Aorta (tissue), 5 donors: ENCODE measurements around the gene AGBL1. TPM values are rescaled to one million over a fixed set of nuclear protein-coding genes. Genes with fewer than 3 reads are reported as not detected.

Experiments
- ATAC-seq: fragments of 200-7000 bp; cut with Tn5 transposase; one replicate; pipeline ENCODE4 v1.9.1; 2022; ENCODE audit warnings: moderate library complexity; ENCODE audit not compliant: low FRiP score
- DNase-seq, 2 donors: peaks; one replicate each; pipeline ENCODE4 v3.0.0-alpha.2; 2020
- H3K27ac ChIP-seq, 2 donors: one replicate each; pipeline ENCODE4 v1.5.1; 2013; ENCODE audit warnings: low read length in 2 of 2, mild to moderate bottlenecking in 2 of 2, moderate library complexity in 2 of 2, control low read depth in 1 of 2, inconsistent platforms in 1 of 2, low read depth in 1 of 2
- H3K27me3 ChIP-seq, 2 donors: one replicate each; pipeline ENCODE4 v1.6.1; 2013; ENCODE audit warnings: control low read depth in 1 of 2, low read length in 1 of 2, mild to moderate bottlenecking in 1 of 2, moderate library complexity in 1 of 2; ENCODE audit not compliant: insufficient read depth in 2 of 2, control insufficient read depth in 1 of 2
- H3K36me3 ChIP-seq, 2 donors: one replicate each; pipeline ENCODE4 v1.6.1; 2013; ENCODE audit warnings: control low read depth in 1 of 2, low read length in 1 of 2, mild to moderate bottlenecking in 1 of 2; ENCODE audit not compliant: insufficient read depth in 2 of 2, control insufficient read depth in 1 of 2
- H3K4me1 ChIP-seq, 2 donors: one replicate each; pipeline ENCODE4 v1.6.1; 2013; ENCODE audit warnings: low read length in 2 of 2, control low read depth in 1 of 2, mild to moderate bottlenecking in 1 of 2, moderate library complexity in 1 of 2; ENCODE audit not compliant: insufficient read depth in 2 of 2, control insufficient read depth in 1 of 2
- H3K4me3 ChIP-seq, 2 donors: one replicate each; pipeline ENCODE4 v1.5.1; 2013; ENCODE audit warnings: low read length in 2 of 2, control low read depth in 1 of 2, mild to moderate bottlenecking in 1 of 2
- H3K9me3 ChIP-seq: one replicate; pipeline ENCODE4 v1.6.1; 2013; ENCODE audit warnings: mild to moderate bottlenecking, low read length; ENCODE audit not compliant: control insufficient read depth
- WGBS, 2 donors: extraction: QIAGEN DNeasy Blood & Tissue Kit; methylation state at CpG; one replicate each; pipeline ENCODE4 v1.1.7; 2013; 5-methylcytosine and 5-hydroxymethylcytosine counted together
- intact Hi-C, 2 donors: fragments of 100-400 bp; cut with DNase I; formaldehyde crosslinking; loops; one replicate each; pipeline versions ENCODE4 v1.14.2 to v1.15.0; 2022
- polyA plus RNA-seq, 2 donors: library from polyadenylated mRNA; stranded (reverse); fragments of 200-250 nt; gene quantifications; one replicate each; pipeline ENCODE4 v1.2.3, GENCODE V29; 2013
- total RNA-seq, 2 donors: library from RNA; stranded (reverse); fragmentation: NEBNext Ultra II Directional; extraction: Animal tissue kit (Norgen Biotek cat#: 25700); gene quantifications; one replicate each; pipeline ENCODE4 v1.2.1, GENCODE V29; 2021
- donor health status: healthy with polysubstance abuse.
- donor health status: Bipolar disorder and iron deficiency.
- donor health status: DM: no; HTN: no; CAD: no.
- donor health status: DM: no; HTN: no; CAD: no.
- donor health status: DM: yes; HTN: yes; CAD: no.

AGBL1 gene
- total and polyA plus RNA-seq, 4 donors, result 0.21 TPM; not detected in 3

DNA sequence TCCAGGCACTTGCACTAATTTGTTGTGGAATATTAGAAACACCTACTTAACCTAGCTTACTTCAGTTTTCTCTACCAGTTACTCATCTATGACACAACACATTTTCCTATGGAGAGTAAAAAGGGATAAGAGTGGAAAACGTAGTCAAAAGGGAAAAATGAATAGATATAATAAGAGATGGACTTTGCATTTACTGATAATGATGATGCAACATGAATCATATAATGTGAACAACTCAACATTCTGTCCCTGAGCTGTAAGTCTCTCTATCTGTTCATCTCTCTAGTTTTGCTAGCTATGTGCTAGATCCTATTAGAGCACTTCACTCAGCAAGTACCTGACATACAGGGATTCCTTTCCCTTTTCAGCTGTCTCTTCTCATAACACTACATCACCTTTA, 627.1 kb downstream of the AGBL1 start:
- no peaks in the 10 kb centered on the region for H3K36me3 ChIP-seq
- DNase-seq, result no peak
- H3K27ac ChIP-seq, result no peak overlapping the region
- ATAC-seq, result no peak
- H3K4me3 ChIP-seq, result no peak overlapping the region
- intact Hi-C loops, result no loop called here
- peaks cover 0 to 1% of the 10 kb centered on the region in 2 donors for H3K27me3 ChIP-seq
- no peaks in the 10 kb centered on the region for H3K4me1 ChIP-seq
- no peaks in the 10 kb centered on the region for H3K9me3 ChIP-seq
- WGBS, 2 donors, result 57 to 78% methylated on average over 1 of the region's 1 CpG

DNA sequence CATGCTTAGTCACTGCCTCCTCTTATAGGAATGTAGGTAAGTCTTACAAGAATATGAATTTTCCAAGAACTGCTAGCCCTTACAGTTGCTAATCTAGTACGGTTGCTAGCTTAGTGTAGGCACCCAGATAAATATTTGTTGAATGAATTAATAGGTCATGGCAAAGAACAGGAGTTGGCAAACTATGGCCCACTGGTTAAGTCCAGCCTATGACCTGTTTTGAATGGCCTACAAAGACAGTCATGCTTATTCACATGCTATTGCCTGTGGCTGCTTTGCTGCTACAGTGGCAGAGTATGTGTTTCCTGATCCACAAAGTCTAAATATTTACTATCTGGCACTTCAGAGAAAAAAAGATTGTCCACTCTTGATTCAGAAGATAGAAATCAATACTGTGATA, 631.8 kb downstream of the AGBL1 start:
- H3K4me3 ChIP-seq, result no peak overlapping the region
- 59 to 78% methylated on average over 1 of the region's 1 CpG for WGBS, 2 donors
- ATAC-seq (no peak), DNase-seq (no peak)
- intact Hi-C loops, result no loop called here
- H3K27me3 ChIP-seq, result no peaks in the 10 kb centered on the region
- no peaks in the 10 kb centered on the region for H3K4me1 ChIP-seq
- no peak overlapping the region for H3K27ac ChIP-seq
- H3K36me3 ChIP-seq, result no peaks in the 10 kb centered on the region
- peaks cover 1% of the 10 kb centered on the region for H3K9me3 ChIP-seq

DNA sequence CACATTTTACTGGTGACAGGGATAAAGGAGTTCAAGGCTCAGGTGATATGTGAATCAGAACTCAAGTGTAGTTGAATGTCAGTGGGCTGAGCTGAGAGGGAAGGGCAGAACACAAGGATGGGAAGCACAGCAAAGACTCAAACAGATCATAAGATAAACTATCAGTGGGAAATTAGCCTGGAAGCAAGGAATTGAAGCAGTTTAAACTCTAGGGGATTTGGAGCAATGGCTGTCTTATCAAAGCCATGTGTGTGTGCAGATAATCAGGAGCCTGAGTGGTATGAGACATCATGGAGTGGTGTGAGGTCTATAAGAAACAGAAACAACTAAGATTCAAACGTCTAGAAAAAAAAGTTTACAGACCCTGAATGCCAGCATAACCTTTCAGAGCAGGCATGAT, 634.6 kb downstream of the AGBL1 start:
- DNase-seq, result no peak
- Histone ChIP-seq H3K27ac (no peak overlapping the region), H3K27me3 (no peaks in the 10 kb centered on the region), H3K36me3 (no peaks in the 10 kb centered on the region), H3K9me3 (peaks cover 1% of the 10 kb centered on the region), H3K4me3 (no peak overlapping the region), H3K4me1 (no peaks in the 10 kb centered on the region)
- 10 to 12% methylated on average over 1 of the region's 1 CpG for WGBS, 2 donors
- no peak for ATAC-seq
- intact Hi-C loops, result no loop called here

DNA sequence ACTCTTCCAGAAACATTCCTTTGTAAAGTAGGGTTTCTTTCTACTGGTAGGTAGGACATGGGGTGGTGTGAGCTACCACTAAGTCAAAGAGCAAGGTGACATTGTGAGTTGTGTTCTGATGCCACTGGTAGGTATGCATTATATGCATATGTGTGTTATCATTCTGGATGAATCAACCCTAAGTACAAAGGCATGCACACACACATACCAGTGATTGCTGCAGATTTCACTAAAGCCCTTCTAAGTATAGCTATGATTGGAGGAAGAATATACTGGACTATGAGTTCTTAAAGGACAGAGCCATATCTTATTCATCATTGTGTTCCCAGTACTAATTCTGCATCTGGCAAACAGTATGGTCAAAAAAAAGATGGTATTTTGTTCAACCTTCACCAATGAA, 646.0 kb downstream of the AGBL1 start:
- intact Hi-C loops, result no loop called here
- DNase-seq (no peak), ATAC-seq (no peak)
- H3K9me3 ChIP-seq, result no peaks in the 10 kb centered on the region
- H3K27ac ChIP-seq, result no peak overlapping the region
- no peaks in the 10 kb centered on the region for H3K36me3 ChIP-seq
- H3K4me3 ChIP-seq, result no peak overlapping the region
- no peaks in the 10 kb centered on the region for H3K4me1 ChIP-seq
- H3K27me3 ChIP-seq, result no peaks in the 10 kb centered on the region

DNA sequence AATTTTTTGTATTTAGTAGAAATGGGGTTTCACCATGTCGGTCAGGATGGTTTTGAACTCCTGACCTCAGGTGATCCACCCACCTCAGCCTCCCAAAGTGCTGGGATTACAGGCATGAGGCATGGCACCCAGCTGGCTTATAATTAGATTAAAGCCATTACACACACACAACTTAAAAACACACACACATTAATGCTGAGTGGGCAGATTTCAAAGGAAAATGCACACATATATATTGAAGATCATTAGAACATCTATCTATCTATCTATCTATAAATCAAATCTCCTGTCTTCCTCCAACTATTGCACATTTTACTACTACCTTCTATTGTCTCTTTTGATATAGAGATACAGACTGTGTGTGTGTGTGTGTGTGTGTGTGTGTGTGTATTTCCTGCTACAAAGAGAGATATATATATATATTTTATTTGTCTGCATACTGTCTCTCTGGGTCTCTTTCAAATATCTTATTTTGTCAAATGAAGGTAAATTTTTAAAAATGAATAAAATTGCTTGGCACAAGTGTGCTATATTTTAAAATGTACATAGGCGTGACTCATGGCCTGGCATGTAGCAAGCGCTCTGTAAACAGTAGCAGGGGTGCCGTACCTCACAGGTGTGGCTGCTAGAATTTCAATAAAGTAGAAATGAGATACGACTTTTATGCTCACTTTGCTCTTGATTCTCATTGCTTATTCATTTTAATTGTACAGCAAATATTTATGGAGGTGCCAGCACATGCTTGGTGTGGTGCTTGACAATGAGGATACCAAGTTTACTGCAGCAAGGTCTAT, 655.8 kb downstream of the AGBL1 start:
- Histone ChIP-seq H3K36me3 (no peaks in the 10 kb centered on the region), H3K4me1 (no peaks in the 10 kb centered on the region), H3K27ac (no peak overlapping the region), H3K4me3 (no peak overlapping the region), H3K9me3 (peaks cover 2% of the 10 kb centered on the region), H3K27me3 (no peaks in the 10 kb centered on the region)
- intact Hi-C loops, result no loop called here
- 76 to 80% methylated on average over 5 of the region's 5 CpGs for WGBS, 2 donors
- no peak for DNase-seq
- ATAC-seq, result no peak

DNA sequence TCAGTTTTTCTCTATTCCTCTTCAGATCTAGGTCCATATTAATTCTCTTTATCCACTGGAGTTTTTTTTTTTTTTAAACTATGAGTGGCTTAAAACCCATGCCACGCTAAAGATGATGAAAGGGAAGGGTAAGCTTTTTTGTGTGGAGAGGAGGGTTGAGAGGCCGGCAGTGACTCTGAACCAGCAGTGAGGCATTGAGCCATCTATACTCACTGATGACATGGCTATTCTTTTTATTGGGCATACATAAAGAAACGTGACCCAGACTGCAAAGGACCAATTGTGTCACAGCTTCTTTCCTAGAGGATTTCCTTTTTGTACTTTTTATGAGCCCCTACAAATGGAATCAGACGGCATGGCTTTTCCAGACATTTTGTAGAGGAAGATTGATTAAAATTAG, 662.2 kb downstream of the AGBL1 start:
- ATAC-seq (no peak), DNase-seq (no peak)
- 43 to 53% methylated on average over 4 of the region's 4 CpGs for WGBS, 2 donors
- Histone ChIP-seq H3K36me3 (no peaks in the 10 kb centered on the region), H3K27ac (no peak overlapping the region), H3K4me3 (no peak overlapping the region), H3K27me3 (no peaks in the 10 kb centered on the region), H3K4me1 (no peaks in the 10 kb centered on the region), H3K9me3 (peaks cover 2% of the 10 kb centered on the region)
- intact Hi-C loops, result no loop called here

DNA sequence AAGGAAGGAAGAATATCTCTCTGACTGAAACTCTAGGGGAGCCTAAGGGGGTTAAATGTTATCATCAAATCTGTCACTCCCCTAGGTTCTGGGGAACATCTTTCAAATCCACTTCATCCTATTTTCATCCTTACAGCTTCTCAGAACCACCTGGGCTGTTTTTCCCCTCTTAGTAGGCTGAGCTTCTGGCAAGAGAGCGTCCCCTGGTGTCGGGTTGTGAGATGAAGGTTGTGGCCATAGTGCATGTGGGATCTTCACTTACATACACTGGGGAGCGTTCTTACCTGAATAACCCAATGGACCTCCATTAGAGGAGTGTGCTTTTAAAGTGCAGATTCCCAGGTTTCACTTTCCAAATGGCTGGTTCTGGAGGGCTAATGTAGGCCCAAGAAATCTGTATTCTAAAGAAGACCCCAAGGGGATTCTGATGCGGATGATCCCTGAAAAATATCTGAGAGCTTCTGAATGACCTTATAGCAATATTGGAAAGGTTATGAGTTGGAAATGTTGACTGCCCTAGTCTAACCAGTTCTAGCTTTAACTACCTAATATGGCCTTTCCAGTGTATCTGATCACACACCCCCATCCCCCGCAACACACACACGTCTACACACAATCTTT, 663.7 kb downstream of the AGBL1 start:
- H3K4me3 ChIP-seq, result no peak overlapping the region
- H3K9me3 ChIP-seq, result peaks cover 2% of the 10 kb centered on the region
- H3K27me3 ChIP-seq, result no peaks in the 10 kb centered on the region
- 50 to 53% methylated on average over 6 of the region's 6 CpGs for WGBS, 2 donors
- H3K36me3 ChIP-seq, result no peaks in the 10 kb centered on the region
- ATAC-seq, result no peak
- intact Hi-C loops, result no loop called here
- DNase-seq, result no peak
- H3K4me1 ChIP-seq, result no peaks in the 10 kb centered on the region
- H3K27ac ChIP-seq, result no peak overlapping the region

DNA sequence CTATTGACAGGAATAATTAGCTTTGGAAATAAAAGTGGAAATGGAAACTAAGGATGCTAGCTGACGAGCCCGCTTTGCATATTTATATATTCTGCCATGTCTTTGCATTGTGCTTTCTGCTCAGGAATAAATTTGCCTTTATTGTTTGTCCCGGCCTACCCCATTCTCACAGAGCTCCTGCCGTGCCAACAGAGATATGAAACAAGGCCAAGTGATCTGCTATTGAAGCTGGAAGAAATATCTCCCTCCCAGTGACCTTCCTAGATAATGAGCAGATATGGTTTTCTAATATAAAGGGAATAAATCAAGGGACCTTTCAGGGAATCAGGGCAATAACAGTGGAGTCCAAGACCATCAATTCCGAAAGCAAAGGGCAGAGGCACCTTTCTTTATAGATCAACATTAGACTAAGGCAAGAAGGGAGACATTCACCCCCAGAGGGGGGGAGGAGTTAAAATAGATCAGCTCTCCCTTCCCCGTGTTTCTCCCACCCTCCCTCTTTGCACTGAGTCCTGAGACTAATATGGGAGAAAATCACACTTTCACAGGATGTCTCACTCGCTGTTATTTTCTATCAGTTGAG, 664.6 kb downstream of the AGBL1 start:
- WGBS, 2 donors, result 63 to 69% methylated on average over 7 of the region's 7 CpGs

DNA sequence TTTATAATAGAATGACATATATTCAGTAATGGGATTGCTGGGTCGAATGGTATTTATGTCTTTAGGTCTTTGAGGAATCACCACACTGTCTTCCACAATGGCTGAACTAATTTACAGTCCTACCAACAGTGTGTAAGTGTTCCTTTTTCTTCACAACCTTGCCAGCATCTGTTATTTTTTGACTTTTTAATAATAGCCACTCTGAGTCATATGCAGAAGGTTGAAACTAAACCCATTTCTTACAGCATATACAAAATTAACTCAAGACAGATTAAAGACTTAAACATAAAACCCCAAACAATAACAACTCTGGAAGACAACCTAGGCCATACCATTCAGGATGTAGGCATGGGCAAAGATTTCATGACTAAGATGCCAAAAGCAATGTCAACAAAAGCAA, 671.4 kb downstream of the AGBL1 start:
- Histone ChIP-seq H3K4me1 (no peaks in the 10 kb centered on the region), H3K4me3 (no peak overlapping the region), H3K27me3 (no peaks in the 10 kb centered on the region), H3K27ac (no peak overlapping the region), H3K9me3 (no peaks in the 10 kb centered on the region), H3K36me3 (no peaks in the 10 kb centered on the region)
- WGBS, 2 donors, result 76 to 78% methylated on average over 1 of the region's 1 CpG
- no peak for ATAC-seq
- no peak for DNase-seq
- intact Hi-C loops, result no loop called here

More for the DNA sequence above, 664.6 kb downstream of the AGBL1 start:
- no peaks in the 10 kb centered on the region for H3K9me3 ChIP-seq
- no peaks in the 10 kb centered on the region for H3K36me3 ChIP-seq
- no peak overlapping the region for H3K4me3 ChIP-seq
- no peaks in the 10 kb centered on the region for H3K4me1 ChIP-seq
- ATAC-seq (no peak), DNase-seq (no peak)
- no peaks in the 10 kb centered on the region for H3K27me3 ChIP-seq
- intact Hi-C loops, result no loop called here
- H3K27ac ChIP-seq, result no peak overlapping the region
